Mesendoderm (in vitro differentiated cells): ENCODE measurements around the gene HINFP.
"Not testable (repeated sequence)": the region's sequence is repeated elsewhere in the genome, so short reads cannot be mapped to it uniquely, and the experiment has no call there.

Experiments used
- DNase-seq: peaks from one replicate; pipeline ENCODE4 v3.0.0; 2013
- H2AK5ac ChIP-seq: 2 replicates; pipeline ENCODE4 v1.6.1; 2013; ENCODE audit warnings: low read length, inconsistent platforms
- H2BK120ac ChIP-seq: 2 replicates; pipeline ENCODE4 v1.6.1; 2013; ENCODE audit warnings: low read depth, mild to moderate bottlenecking, low read length, moderate library complexity, mixed read lengths
- H2BK15ac ChIP-seq: replicated peaks from 2 replicates; pipeline ENCODE4 v1.6.1; 2013; ENCODE audit warnings: low read depth, mild to moderate bottlenecking, moderate library complexity
- H2BK5ac ChIP-seq: 2 replicates; pipeline ENCODE4 v1.6.1; 2013; ENCODE audit warnings: low read length, inconsistent platforms
- H3K18ac ChIP-seq: 2 replicates; pipeline ENCODE4 v1.6.1; 2013; ENCODE audit warnings: mild to moderate bottlenecking, low read length, mixed read lengths
- H3K23ac ChIP-seq: one replicate; pipeline ENCODE4 v1.6.1; 2013; ENCODE audit warnings: low read length
- H3K27ac ChIP-seq: 2 replicates; pipeline ENCODE4 v1.5.1; 2013; ENCODE audit warnings: low read depth, mild to moderate bottlenecking, inconsistent platforms, low read length, moderate library complexity
- H3K27me3 ChIP-seq: 2 replicates; pipeline ENCODE4 v1.6.1; 2013; ENCODE audit warnings: low read length, control low read depth, mild to moderate bottlenecking, inconsistent platforms; ENCODE audit not compliant: insufficient read depth, poor library complexity
- H3K36me3 ChIP-seq: 2 replicates; pipeline ENCODE4 v1.6.1; 2013; ENCODE audit warnings: low read length, inconsistent platforms; ENCODE audit not compliant: control insufficient read depth, insufficient read depth
- H3K4ac ChIP-seq: one replicate; pipeline ENCODE4 v1.6.1; 2013; ENCODE audit warnings: low read depth, mild to moderate bottlenecking, low read length, moderate library complexity
- H3K4me1 ChIP-seq: 2 replicates; pipeline ENCODE4 v1.6.1; 2013; ENCODE audit warnings: low read depth, low read length, inconsistent platforms; ENCODE audit not compliant: control insufficient read depth
- H3K4me2 ChIP-seq: 2 replicates; pipeline ENCODE4 v1.6.1; 2013; ENCODE audit warnings: low read length
- H3K4me3 ChIP-seq: 2 replicates; pipeline ENCODE4 v1.5.1; 2013; ENCODE audit warnings: mild to moderate bottlenecking, low read length
- H3K56ac ChIP-seq: one replicate; pipeline ENCODE4 v1.6.1; 2013; ENCODE audit warnings: low read length
- H3K79me1 ChIP-seq: 2 replicates; pipeline ENCODE4 v1.6.1; 2013; ENCODE audit warnings: low read length, inconsistent platforms
- H3K79me2 ChIP-seq: 2 replicates; pipeline ENCODE4 v1.6.1; 2013; ENCODE audit warnings: mild to moderate bottlenecking, low read length; ENCODE audit not compliant: control insufficient read depth, insufficient read depth
- H3K9ac ChIP-seq: 2 replicates; pipeline ENCODE4 v1.6.1; 2013; ENCODE audit warnings: low read length, inconsistent platforms
- H4K5ac ChIP-seq: one replicate; pipeline ENCODE4 v1.6.1; 2013; ENCODE audit warnings: low read length
- H4K8ac ChIP-seq: one replicate; pipeline ENCODE4 v1.6.1; 2013; ENCODE audit warnings: low read depth, mild to moderate bottlenecking, control low read depth, low read length, moderate library complexity
- WGBS: extraction: QIAGEN DNeasy Blood & Tissue Kit; methylation state at CpG from one replicate; pipeline ENCODE4 v1.1.7; 2013; ENCODE audit warnings: low lambda C conversion rate, missing lambda C conversion rate; ENCODE audit not compliant: insufficient coverage; ENCODE audit errors: extremely low coverage; 5-methylcytosine and 5-hydroxymethylcytosine counted together

HINFP gene

DNA sequence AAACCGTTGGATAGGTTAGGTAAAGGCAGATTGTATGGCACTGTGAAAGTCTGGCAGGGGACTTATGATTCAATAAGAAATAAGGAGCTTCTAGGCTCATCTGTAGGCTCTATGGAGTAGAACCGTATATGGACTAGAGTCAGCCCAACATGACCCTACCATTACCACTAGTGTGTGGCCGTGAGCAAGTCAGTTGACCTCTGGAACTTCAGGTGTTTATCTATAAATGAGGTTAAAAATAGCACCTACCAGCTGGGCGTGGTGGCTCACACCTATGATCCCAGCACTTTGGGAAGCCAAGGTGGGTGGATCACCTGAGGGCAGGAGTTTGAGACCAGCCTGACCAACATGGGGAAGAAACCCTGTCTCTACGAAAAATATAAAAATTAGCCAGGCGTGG is 4.4 kb downstream of the HINFP start:
- H3K79me2 ChIP-seq, result peaks cover 14% of the 10 kb centered on the region
- no peak overlapping the region for H4K5ac ChIP-seq
- peaks cover 4% of the 10 kb centered on the region for H3K36me3 ChIP-seq
- H3K4me3 ChIP-seq, result no peak overlapping the region
- H3K9ac ChIP-seq, result no peak overlapping the region
- no peak overlapping the region for H3K4me2 ChIP-seq
- H3K23ac ChIP-seq, result no peak overlapping the region
- H2BK120ac ChIP-seq, result no peak overlapping the region
- no peak overlapping the region for H4K8ac ChIP-seq
- no CpG with 5 or more reads among the region's 6 CpGs for WGBS
- no peak overlapping the region for H3K18ac ChIP-seq
- H3K79me1 ChIP-seq, result peaks cover 14% of the 10 kb centered on the region
- no peak overlapping the region for H2BK5ac ChIP-seq
- no peaks in the 10 kb centered on the region for H3K27me3 ChIP-seq
- no peak overlapping the region for H3K56ac ChIP-seq
- no peak overlapping the region for H3K27ac ChIP-seq
- H3K4ac ChIP-seq, result no peak overlapping the region
- H2BK15ac ChIP-seq, result no peak overlapping the region
- peaks cover 5% of the 10 kb centered on the region for H3K4me1 ChIP-seq
- DNase-seq, result no peak
- no peak overlapping the region for H2AK5ac ChIP-seq

DNA sequence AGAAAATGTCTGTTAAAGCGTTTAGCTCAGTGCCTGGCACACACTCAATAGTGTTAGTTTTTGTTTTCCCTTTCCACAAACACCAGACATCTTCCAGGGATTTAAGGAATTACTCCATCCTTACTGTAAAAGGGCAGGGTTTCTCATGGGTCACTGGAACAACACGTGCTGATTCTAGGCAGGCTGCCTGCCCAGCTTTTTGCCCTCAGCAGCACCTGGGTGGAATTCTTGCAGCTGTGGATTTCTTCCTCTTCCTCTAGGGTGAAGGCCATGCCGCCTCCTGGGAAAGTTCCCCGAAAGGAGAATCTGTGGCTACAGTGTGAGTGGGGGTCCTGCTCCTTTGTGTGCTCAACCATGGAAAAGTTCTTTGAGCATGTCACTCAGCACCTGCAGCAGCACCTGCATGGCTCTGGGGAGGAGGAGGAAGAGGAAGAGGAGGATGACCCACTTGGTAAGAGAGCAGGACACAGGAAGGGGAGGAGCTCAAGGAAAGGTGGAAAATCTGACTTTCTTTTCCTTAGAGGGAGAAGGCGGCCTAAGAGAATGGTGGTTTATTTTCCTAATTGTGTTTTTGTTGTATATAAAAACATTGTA is 5.4 kb downstream of the HINFP start:
- no peak overlapping the region for H3K27ac ChIP-seq
- peaks cover 11% of the 10 kb centered on the region for H3K79me2 ChIP-seq
- H4K5ac ChIP-seq, result no peak overlapping the region
- H3K4ac ChIP-seq, result no peak overlapping the region
- no peak overlapping the region for H3K4me2 ChIP-seq
- H4K8ac ChIP-seq, result no peak overlapping the region
- H2BK5ac ChIP-seq, result no peak overlapping the region
- H3K36me3 ChIP-seq, result peaks cover 7% of the 10 kb centered on the region
- H3K18ac ChIP-seq, result no peak overlapping the region
- peaks cover 5% of the 10 kb centered on the region for H3K4me1 ChIP-seq
- DNase-seq, result no peak
- no peak overlapping the region for H3K56ac ChIP-seq
- no CpG with 5 or more reads among the region's 5 CpGs for WGBS
- H2BK15ac ChIP-seq, result no peak overlapping the region
- H3K9ac ChIP-seq, result no peak overlapping the region
- H3K4me3 ChIP-seq, result no peak overlapping the region
- H2BK120ac ChIP-seq, result no peak overlapping the region
- no peak overlapping the region for H2AK5ac ChIP-seq
- H3K23ac ChIP-seq, result no peak overlapping the region
- peaks cover 11% of the 10 kb centered on the region for H3K79me1 ChIP-seq
- H3K27me3 ChIP-seq, result no peaks in the 10 kb centered on the region

DNA sequence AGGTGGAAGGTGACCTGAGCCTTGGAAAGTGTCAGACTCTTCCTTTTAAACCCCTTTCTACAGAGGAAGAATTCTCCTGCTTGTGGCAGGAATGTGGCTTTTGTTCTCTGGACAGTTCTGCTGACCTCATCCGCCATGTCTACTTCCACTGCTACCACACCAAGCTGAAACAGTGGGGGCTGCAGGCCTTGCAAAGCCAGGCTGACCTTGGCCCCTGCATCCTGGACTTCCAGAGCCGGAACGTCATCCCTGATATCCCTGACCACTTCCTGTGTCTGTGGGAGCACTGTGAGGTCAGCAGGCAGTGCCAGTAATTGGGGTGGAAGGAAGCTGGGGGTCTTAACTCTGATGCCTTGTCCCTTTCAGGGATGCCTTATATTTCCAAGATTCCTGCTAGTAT is 9.3 kb downstream of the HINFP start:
- Histone ChIP-seq H3K23ac (no peak overlapping the region), H3K27ac (no peak overlapping the region), H3K56ac (no peak overlapping the region), H2BK15ac (no peak overlapping the region), H3K27me3 (no peaks in the 10 kb centered on the region), H3K9ac (no peak overlapping the region), H3K4me1 (no peaks in the 10 kb centered on the region), H2AK5ac (no peak overlapping the region), H3K36me3 (peaks cover 8% of the 10 kb centered on the region), H3K79me1 (no peaks in the 10 kb centered on the region), H3K4me3 (no peak overlapping the region), H4K5ac (no peak overlapping the region), H3K4me2 (no peak overlapping the region), H2BK5ac (no peak overlapping the region), H3K4ac (no peak overlapping the region), H4K8ac (no peak overlapping the region), H3K18ac (no peak overlapping the region), H3K79me2 (no peaks in the 10 kb centered on the region), H2BK120ac (no peak overlapping the region)
- DNase-seq, result no peak
- WGBS, result no CpG with 5 or more reads among the region's 3 CpGs

DNA sequence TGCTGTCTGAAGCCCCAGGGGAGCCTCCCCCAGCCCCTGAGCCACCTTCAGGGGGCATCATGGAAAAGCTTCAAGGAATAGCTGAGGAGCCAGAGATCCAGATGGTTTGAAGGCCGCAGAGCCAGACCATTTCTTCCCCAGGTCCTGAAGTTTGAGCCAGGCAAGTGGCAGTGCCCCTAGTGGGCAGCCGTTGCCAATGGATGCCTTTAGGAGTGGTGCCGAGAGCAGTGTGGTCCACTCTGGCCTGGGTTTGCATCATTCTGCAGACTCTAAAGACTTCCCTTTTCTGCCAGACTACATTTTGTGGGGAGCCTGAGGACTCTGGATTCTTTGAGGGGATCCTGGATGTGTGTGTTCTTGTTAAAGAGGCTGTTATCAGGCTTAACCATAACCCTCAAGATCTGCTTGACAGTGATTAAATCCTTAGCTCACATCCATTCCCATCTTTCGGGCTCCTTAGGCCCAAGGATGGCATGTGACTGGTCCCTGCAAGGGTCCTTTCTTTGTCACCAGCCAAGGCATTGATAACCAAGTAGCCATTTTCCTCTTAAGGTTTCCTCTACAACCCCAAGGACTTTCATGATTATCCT is 13.1 kb downstream of the HINFP start:
- no peak overlapping the region for H4K8ac ChIP-seq
- DNase-seq, result peak; percentile 51
- no peak overlapping the region for H3K9ac ChIP-seq
- no peak overlapping the region for H3K23ac ChIP-seq
- no peak overlapping the region for H2BK15ac ChIP-seq
- H3K18ac ChIP-seq, result no peak overlapping the region
- no peak overlapping the region for H2AK5ac ChIP-seq
- no peak overlapping the region for H3K56ac ChIP-seq
- no peak overlapping the region for H2BK120ac ChIP-seq
- H3K27ac ChIP-seq, result no peak overlapping the region
- no peak overlapping the region for H4K5ac ChIP-seq
- no peak overlapping the region for H2BK5ac ChIP-seq
- H3K27me3 ChIP-seq, result no peaks in the 10 kb centered on the region
- no peaks in the 10 kb centered on the region for H3K79me1 ChIP-seq
- no CpG with 5 or more reads among the region's 4 CpGs for WGBS
- no peak overlapping the region for H3K4ac ChIP-seq
- H3K4me1 ChIP-seq, result no peaks in the 10 kb centered on the region
- H3K36me3 ChIP-seq, result peaks cover 8% of the 10 kb centered on the region
- no peaks in the 10 kb centered on the region for H3K79me2 ChIP-seq
- H3K4me3 ChIP-seq, result no peak overlapping the region
- no peak overlapping the region for H3K4me2 ChIP-seq

DNA sequence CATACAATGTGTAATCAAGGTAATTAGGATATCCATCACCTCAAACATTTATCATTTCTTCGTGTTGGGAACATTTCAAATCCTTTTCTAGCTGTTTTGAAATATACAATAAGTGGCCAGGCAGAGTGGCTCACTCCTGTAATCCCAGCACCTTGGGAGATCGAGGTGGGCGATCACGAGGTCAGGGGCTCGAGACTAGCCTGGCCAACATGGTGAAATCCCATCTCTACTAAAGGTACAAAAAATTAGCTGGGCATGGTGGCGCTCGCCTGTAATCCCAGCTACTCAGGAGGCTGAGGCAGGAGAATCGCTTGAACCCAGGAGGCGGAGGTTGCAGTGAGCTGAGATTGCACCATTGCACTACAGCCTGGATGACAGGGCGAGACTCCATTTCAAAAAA is 17.9 kb downstream of the HINFP start:
- H3K4me3 ChIP-seq, H3K18ac ChIP-seq, H3K27me3 ChIP-seq, H2BK5ac ChIP-seq, H2AK5ac ChIP-seq, H2BK120ac ChIP-seq, H3K56ac ChIP-seq, H3K79me1 ChIP-seq, H2BK15ac ChIP-seq, H4K5ac ChIP-seq, H3K4me1 ChIP-seq, H3K4me2 ChIP-seq, H3K79me2 ChIP-seq, H3K9ac ChIP-seq, H3K36me3 ChIP-seq, H4K8ac ChIP-seq, H3K4ac ChIP-seq, H3K23ac ChIP-seq, DNase-seq, H3K27ac ChIP-seq: not testable (repeated sequence)
- WGBS, result no CpG with 5 or more reads among the region's 10 CpGs
